ENCODE results near the gene RHOA.

RHOA gene

DNA sequence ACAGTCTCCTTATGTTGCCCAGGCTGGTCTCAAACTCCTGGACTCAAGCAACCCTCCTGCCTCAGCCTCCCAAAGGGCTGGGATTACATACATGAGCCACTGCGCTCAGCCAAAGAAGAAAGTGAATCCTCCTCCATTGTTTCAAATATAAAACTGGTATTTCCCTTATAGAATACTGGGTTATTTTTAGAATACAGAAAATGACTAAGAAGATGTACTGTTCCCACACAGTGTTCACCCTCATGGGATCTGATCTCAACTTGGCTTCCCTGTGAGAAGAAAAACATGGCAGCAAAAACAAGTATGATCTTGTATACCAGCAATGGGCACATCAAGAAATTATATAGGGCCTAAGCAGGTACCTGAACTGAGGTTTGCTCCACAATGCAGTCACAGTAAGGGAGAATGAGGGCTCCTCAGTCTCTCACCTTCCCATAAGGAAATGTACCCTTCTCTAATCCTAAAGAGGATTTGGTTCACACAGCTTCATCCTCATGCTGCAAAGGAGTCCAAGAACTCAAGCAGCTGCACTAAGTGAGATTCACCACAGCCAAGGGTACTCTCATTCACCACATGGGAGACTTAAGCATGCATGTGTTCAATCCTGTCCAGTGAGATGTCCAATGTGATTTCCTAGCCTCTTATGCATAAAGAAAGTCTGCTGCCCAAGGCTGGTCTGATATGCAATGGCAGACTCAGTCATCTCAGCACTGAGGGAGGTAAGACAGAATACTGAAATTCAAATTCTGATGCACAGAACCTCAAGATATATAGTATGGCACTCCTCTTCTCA lies 97.7 kb downstream of the RHOA start:
- no peak for DNase-seq

DNA sequence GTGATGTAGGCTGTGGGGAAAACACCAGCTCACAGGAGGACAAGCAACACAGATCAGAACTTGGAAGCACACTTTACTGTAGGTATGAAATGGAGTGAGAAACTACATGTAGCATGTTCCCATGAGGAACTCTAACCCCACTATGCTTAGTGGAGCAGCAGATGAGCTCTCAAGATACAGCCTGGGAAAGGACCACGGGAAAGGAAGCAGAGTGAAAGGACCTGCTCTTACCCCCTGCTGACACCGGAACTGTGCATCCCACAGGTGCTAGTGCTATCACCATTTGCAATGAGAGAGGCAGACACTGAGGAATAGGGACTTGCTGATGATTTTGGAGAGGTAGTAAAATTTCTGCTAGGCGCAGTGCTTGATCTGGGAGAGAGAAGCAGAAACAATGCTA lies 100.5 kb downstream of the RHOA start:
- no peak for DNase-seq

DNA sequence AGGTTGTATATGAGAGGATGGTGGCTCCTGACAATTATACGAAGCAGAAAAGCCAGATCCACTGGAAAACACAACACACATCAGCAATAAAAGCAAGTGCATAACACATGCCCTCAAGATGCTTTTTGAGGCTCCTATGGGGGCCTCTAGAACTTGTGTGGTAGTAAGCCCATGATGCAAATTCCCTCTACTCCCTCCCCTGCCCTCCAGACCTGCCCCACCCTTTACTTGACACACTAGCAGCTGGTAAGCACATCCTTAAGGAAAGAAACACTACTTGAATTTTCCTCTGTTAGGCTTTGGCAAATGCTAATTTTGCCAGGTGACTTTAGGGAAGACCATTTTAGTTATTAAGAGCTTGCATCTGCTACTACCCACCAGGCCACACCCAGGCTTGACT lies 101.1 kb downstream of the RHOA start:
- no peak for DNase-seq
